HG03139 (cell line): ENCODE data around the gene DYSF.

Source experiments
- ATAC-seq: cut with Tn5 transposase; IDR thresholded peaks from one replicate; pipeline ENCODE4 v1.9.1; 2021; ENCODE audit not compliant: unreplicated experiment

DYSF gene

GRCh38 chr2:71455741-71456569 is 2.6 kb downstream of the DYSF start:
- ATAC-seq: no peak

- ATAC-seq: no peak
These were observed 3.3 kb downstream of the DYSF start for GRCh38 chr2:71456617-71457016.

DNA sequence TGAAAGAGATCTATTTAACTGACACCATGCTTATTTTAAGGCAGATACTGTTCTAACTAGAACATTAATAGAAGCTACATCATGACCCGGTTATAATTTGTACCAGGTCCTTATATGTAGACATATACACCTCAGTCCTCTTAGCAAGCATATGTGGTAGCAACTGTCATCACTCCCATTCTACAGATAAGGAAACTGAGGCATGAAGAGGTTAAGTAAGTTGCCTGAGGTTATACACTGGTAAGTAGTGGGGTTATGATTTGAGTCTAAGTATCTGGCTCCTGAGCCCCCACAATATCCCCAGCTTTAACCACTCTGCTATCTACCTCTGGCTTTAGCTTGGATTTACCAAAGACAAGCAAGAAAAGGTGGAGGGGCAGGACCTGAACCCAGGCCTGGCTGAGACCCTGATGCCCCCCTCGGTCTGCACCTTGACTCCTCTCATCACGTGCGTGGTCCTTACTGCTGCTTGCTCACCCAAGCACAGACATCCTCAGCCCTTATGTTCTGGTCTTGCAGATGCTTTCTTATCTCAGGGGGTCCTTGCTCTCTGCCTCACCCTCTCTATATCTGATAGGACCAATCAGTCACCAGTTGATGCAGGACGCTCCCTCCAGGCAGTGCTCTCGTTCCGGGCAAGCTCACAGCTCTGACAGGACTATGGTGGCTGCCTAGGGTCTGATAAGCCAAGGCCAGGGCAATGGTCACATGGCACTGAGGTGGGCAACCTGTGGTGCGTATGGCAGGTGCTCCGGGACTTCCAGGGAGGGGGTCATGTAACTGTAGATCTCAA is 4.0 kb downstream of the DYSF start:
- no peak for ATAC-seq

- ATAC-seq: no peak
These were observed 4.6 kb downstream of the DYSF start for GRCh38 chr2:71457923-71458322.

DNA sequence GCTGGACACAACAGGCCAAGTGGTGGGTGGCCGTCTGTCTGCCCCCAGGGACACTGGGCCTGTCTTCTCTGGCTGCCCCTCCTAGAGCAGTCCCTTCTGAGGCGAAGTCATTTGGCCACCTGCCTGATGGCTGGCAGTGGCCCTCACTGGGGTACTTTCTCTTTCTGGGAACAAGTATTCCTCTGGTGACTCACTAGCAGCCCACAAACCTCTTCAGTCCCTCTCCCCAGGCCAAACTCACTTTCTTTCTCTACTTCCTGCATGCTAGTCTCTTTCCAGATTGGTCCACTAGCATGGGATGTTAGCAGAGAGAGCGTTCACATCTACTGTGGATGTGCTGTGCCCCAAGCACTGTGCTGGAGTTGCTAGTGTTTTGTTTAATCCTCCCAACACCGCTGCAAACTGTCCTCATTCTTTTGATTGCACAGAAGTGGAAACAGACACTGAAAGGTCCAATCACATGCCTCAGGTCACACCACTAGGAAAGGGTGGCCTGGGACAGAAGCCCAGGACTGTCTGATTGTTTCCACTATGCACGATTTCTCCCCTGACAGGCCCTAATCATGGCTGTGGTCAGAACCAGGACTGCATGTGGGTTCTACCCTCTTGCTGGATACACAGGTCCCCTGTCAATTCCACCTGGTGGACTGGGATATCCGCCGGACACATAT is 5.2 kb downstream of the DYSF start:
- ATAC-seq: no peak

- ATAC-seq: no peak
These were observed 5.7 kb downstream of the DYSF start for GRCh38 chr2:71459084-71459431.

- ATAC-seq: no peak
These were observed 6.7 kb downstream of the DYSF start for GRCh38 chr2:71460056-71460455.

GRCh38 chr2:71460595-71461303 is 7.4 kb downstream of the DYSF start:
- no peak for ATAC-seq

DNA sequence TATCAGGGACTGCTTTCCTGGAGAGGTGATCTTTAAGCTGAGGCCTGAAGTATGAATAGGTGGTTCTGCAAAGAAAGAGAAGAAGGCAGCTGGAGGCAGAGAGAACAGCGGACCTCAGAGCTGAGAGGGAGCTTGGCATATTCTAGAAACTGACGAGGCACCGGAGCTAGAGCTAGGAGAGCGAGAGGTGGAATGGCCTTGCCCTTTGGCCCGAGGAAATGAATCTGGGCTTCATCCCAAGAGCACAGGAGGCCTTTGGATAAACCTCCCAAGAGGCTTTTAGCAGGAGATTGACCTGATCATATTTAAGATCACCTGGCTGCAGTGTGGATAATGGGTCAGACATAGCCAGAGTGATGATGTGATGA is 7.9 kb downstream of the DYSF start:
- ATAC-seq: no peak

DNA sequence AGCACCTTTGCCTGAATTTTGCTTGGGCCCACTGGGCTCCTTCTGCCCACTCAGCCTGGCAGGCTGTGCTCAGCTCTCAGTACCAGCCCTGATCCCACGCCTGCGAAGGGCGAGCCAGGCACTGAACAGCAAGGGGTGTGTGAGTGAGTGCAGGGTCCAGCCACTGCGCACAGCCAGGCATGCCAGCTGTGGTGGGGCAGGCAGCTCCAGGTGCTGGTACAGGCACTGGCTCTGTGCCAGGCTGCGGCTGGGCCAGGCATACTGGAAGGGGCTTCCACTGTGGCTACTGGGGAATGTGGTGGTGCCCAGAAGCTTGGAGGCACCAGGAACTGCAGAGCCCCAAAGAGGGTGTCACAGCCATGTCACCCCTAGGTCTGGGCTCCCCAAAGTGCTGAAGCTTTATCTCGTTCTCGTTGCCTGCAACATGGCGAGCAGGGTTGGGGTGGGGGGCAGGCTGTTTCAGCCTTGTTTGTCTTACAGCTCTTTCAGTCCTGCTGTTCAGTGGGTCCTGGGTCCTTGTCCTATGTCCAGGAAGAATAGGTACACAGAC is 8.8 kb downstream of the DYSF start:
- ATAC-seq: no peak

DNA sequence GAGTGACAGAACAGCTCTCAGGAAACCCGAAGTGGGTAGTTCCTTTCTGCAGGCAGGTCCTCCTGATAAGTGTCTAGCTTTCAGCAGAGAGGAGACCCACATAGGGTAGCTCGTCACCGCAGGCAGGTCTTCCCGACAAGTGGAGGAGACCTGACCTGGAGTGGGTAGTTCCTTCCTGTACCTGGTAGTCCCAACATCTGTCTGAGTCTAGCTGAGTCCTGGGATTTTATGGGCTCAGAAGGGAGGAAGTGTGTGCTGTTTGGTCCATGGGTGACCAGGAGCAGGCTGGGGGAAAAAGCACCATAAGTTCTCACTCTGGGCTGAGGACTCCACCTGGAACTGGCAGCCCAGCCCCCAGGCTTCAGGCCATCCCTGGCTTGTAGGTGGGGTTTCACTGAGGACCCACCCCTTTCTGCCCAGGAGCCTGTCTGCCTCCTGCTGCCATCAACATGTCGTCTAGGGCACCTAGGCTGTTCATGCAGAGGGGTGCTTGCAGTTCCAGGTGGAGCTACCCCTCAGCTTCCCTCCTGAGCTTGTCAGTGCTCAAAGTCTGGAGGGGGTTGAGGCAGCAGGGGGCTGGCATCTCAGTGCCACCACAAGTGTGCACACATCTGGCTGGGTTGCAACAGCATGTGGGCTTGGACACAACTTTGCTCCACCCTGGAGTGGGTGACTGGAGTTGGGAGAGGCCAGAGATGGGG is 9.4 kb downstream of the DYSF start:
- no peak for ATAC-seq

DNA sequence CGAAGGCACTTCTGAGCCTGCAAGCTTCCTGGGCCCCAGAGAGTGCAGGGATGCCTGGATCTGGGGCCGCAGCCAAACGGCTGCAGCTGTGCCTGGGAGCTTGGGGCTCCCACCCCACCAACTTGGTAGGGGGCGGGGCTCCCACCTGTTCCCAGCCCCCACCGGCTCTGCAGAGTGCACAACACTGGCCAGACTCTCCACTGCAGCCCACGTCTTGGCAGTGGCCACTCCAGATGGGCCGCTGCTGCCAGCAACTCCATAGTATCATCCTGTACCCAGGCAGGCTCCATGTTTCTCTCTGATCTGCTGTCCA is 9.9 kb downstream of the DYSF start:
- no peak for ATAC-seq

DNA sequence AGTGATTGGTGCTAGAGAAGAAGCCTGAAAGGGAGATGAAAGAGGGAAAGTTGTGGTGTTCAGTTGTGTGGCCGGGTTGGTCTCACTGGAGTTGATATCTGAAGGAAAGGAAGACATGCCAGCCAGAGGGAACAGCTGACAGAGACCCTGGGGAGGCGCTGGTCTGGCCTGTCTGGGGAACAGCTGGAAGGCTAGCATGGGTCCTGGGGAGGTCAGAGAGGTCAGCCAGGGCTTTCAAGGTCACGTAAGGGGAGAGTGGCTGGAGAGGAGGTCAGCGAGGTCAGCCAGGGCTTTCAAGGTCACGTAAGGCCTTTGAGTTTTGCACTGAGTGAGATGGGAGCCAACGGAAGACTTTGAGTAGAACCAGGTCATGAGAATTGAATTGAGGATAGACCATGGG is 11.0 kb downstream of the DYSF start:
- ATAC-seq: no peak

DNA sequence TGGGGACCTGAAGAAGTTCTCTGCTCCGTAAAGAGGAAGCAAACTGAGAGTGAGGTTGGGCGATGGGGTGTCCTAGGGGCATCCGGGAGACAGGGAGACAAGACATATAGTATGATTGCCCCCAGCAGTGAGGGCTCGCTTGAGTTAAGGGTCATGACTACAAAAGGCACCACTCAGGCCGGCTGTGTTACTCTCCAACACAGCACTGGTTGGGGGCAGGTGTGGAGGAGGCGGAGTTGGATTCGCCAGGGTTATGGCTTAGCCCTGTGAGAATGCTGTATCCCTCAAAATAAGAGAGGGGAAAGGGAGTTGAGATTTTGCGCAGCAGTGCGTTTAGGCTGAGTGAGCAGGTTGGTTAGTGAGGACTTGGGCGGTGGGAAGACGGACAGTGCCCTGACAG is 12.0 kb downstream of the DYSF start:
- no peak for ATAC-seq

GRCh38 chr2:71465961-71466300 is 12.6 kb downstream of the DYSF start:
- no peak for ATAC-seq

GRCh38 chr2:71466301-71467179 is 13.2 kb downstream of the DYSF start:
- no peak for ATAC-seq

- no peak for ATAC-seq
These were observed 13.9 kb downstream of the DYSF start for GRCh38 chr2:71467180-71467815.

- no peak for ATAC-seq
These were observed 15.1 kb downstream of the DYSF start for GRCh38 chr2:71468279-71469015.
